GM21447 (cell line): ENCODE results near the gene GTPBP3.
A peak's percentile ranks its signal among the peaks of the same experiment; 100 is the strongest.

ENCODE experiments used
- ATAC-seq: cut with Tn5 transposase; IDR thresholded peaks from one replicate; pipeline ENCODE4 v1.9.1; 2021; ENCODE audit not compliant: unreplicated experiment

Gene GTPBP3

GRCh38 chr19:17309198-17309964 lies 28.0 kb upstream of the GTPBP3 start, which contains the start of gene DDA1:
Gene DDA1 (plus strand): TSS chr19:17309563. CDS start chr19:17309655, 92 bp downstream.
- ATAC-seq: peak; percentile 64

- ATAC-seq: no peak
Observed at GRCh38 chr19:17309965-17310461, 27.3 kb upstream of the GTPBP3 start.

- no peak for ATAC-seq
Observed at GRCh38 chr19:17311455-17312188, 25.7 kb upstream of the GTPBP3 start.

GRCh38 chr19:17312189-17313113 lies 24.9 kb upstream of the GTPBP3 start:
- no peak for ATAC-seq

GRCh38 chr19:17314007-17314593 lies 23.3 kb upstream of the GTPBP3 start:
- no peak for ATAC-seq

GRCh38 chr19:17318966-17319365 lies 18.4 kb upstream of the GTPBP3 start:
- ATAC-seq: no peak

GRCh38 chr19:17319473-17320238 lies 17.7 kb upstream of the GTPBP3 start:
- no peak for ATAC-seq

GRCh38 chr19:17320435-17320834 lies 16.9 kb upstream of the GTPBP3 start:
- ATAC-seq: no peak

- ATAC-seq: no peak
Observed at GRCh38 chr19:17321655-17322489, 15.5 kb upstream of the GTPBP3 start.

GRCh38 chr19:17322854-17323253 lies 14.5 kb upstream of the GTPBP3 start:
- no peak for ATAC-seq

GRCh38 chr19:17323300-17323963 lies 13.9 kb upstream of the GTPBP3 start:
- ATAC-seq: no peak

GRCh38 chr19:17323964-17324332 lies 13.4 kb upstream of the GTPBP3 start:
- ATAC-seq: no peak

- ATAC-seq: no peak
Observed at GRCh38 chr19:17324357-17325114, 12.8 kb upstream of the GTPBP3 start.

GRCh38 chr19:17325133-17325532 lies 12.2 kb upstream of the GTPBP3 start:
- ATAC-seq: no peak

GRCh38 chr19:17325881-17326594 lies 11.3 kb upstream of the GTPBP3 start:
- ATAC-seq: no peak

GRCh38 chr19:17326595-17326966 lies 10.8 kb upstream of the GTPBP3 start:
- no peak for ATAC-seq

- ATAC-seq: no peak
Observed at GRCh38 chr19:17327068-17327653, 10.2 kb upstream of the GTPBP3 start.
